Activated T-cell treated with anti-CD3 and anti-CD28 coated beads for 1 hour (primary cell): ENCODE measurements around the gene EIF3C.
"Not testable (repeated sequence)": the region's sequence is repeated elsewhere in the genome, so short reads cannot be mapped to it uniquely, and the experiment has no call there.

Experiments used
- DNase-seq: peaks from one replicate; pipeline ENCODE4 v3.0.0-alpha.2; 2020; ENCODE audit warnings: low read depth

Gene EIF3C

GRCh38 chr16:28711220-28712083 is at the start of gene EIF3C:
Gene EIF3C (plus strand): TSS chr16:28711464. CDS start chr16:28711687, 223 bp downstream.
- not testable (repeated sequence) for DNase-seq

- DNase-seq, result not testable (repeated sequence)
Measured at GRCh38 chr16:28666264-28666663, 45.0 kb upstream of the EIF3C start.

GRCh38 chr16:28667480-28667879 is 43.8 kb upstream of the EIF3C start:
- not testable (repeated sequence) for DNase-seq

- not testable (repeated sequence) for DNase-seq
Measured at GRCh38 chr16:28668199-28668598, 43.1 kb upstream of the EIF3C start.

GRCh38 chr16:28688327-28688952 is 22.8 kb upstream of the EIF3C start:
- not testable (repeated sequence) for DNase-seq

GRCh38 chr16:28689425-28689824 is 21.8 kb upstream of the EIF3C start:
- DNase-seq, result not testable (repeated sequence)

GRCh38 chr16:28691722-28692121 is 19.5 kb upstream of the EIF3C start:
- not testable (repeated sequence) for DNase-seq

GRCh38 chr16:28693257-28693950 is 17.9 kb upstream of the EIF3C start:
- DNase-seq, result not testable (repeated sequence)

GRCh38 chr16:28699792-28700191 is 11.5 kb upstream of the EIF3C start:
- DNase-seq, result not testable (repeated sequence)

GRCh38 chr16:28700349-28700748 is 10.9 kb upstream of the EIF3C start:
- DNase-seq, result not testable (repeated sequence)

- not testable (repeated sequence) for DNase-seq
Measured at GRCh38 chr16:28701384-28701783, 9.9 kb upstream of the EIF3C start.

- DNase-seq, result not testable (repeated sequence)
Measured at GRCh38 chr16:28704246-28704645, 7.0 kb upstream of the EIF3C start.

- not testable (repeated sequence) for DNase-seq
Measured at GRCh38 chr16:28722852-28723650, 11.8 kb downstream of the EIF3C start.

GRCh38 chr16:28731253-28731652 is 20.0 kb downstream of the EIF3C start:
- DNase-seq, result not testable (repeated sequence)

GRCh38 chr16:28732455-28733124 is 21.3 kb downstream of the EIF3C start:
- not testable (repeated sequence) for DNase-seq

GRCh38 chr16:28739787-28740186 is 28.5 kb downstream of the EIF3C start:
- not testable (repeated sequence) for DNase-seq

- not testable (repeated sequence) for DNase-seq
Measured at GRCh38 chr16:28740631-28741030, 29.4 kb downstream of the EIF3C start.

GRCh38 chr16:28741295-28741694 is 30.0 kb downstream of the EIF3C start:
- not testable (repeated sequence) for DNase-seq

GRCh38 chr16:28746618-28747350 is 35.5 kb downstream of the EIF3C start:
- DNase-seq, result not testable (repeated sequence)

- DNase-seq, result peak; percentile 24
Measured at GRCh38 chr16:28749997-28750465, 38.8 kb downstream of the EIF3C start.
